ENCODE results near the gene LHCGR.
"Not testable (repeated sequence)": the region's sequence is repeated elsewhere in the genome, so short reads cannot be mapped to it uniquely, and the experiment has no call there.

LHCGR gene

GRCh38 chr2:48759682-48760081, 4.2 kb upstream of the LHCGR start:
- DNase-seq = no peak
- H3K4me3 Mint-ChIP-seq = no peak overlapping the region

GRCh38 chr2:48756289-48756688, 765 bp upstream of the LHCGR start:
- Mint-ChIP-seq H3K36me3 (ENCODE audit: low read depth) (no peaks in the 10 kb centered on the region), H3K27ac (no peak overlapping the region), H3K27me3 (peaks cover 37% of the 10 kb centered on the region), H3K4me3 (no peak overlapping the region), H3K4me1 (ENCODE audit: low read depth) (no peaks in the 10 kb centered on the region), H3K9me3 (no peaks in the 10 kb centered on the region)
- DNase-seq = no peak

More at GRCh38 chr2:48759682-48760081, 4.2 kb upstream of the LHCGR start:
- Mint-ChIP-seq H3K4me1 (ENCODE audit: low read depth) (no peaks in the 10 kb centered on the region), H3K9me3 (no peaks in the 10 kb centered on the region), H3K36me3 (ENCODE audit: low read depth) (no peaks in the 10 kb centered on the region), H3K27ac (no peak overlapping the region), H3K27me3 (peaks cover 22% of the 10 kb centered on the region)

GRCh38 chr2:48754874-48755273, 650 bp downstream of the LHCGR start:
- H3K27ac Mint-ChIP-seq = no peak overlapping the region
- H3K9me3 Mint-ChIP-seq = no peaks in the 10 kb centered on the region
- no peaks in the 10 kb centered on the region for H3K36me3 Mint-ChIP-seq (ENCODE audit: low read depth)
- no peak for DNase-seq
- H3K4me1 Mint-ChIP-seq (ENCODE audit: low read depth) = no peaks in the 10 kb centered on the region
- H3K4me3 Mint-ChIP-seq = no peak overlapping the region
- peaks cover 37% of the 10 kb centered on the region for H3K27me3 Mint-ChIP-seq

- Mint-ChIP-seq H3K9me3 (no peaks in the 10 kb centered on the region), H3K36me3 (ENCODE audit: low read depth) (no peaks in the 10 kb centered on the region), H3K4me1 (ENCODE audit: low read depth) (no peaks in the 10 kb centered on the region), H3K4me3 (no peak overlapping the region), H3K27ac (no peak overlapping the region), H3K27me3 (peaks cover 37% of the 10 kb centered on the region)
- DNase-seq = no peak
These were observed 2.3 kb downstream of the LHCGR start for GRCh38 chr2:48753228-48753627.

GRCh38 chr2:48750128-48750739, 5.3 kb downstream of the LHCGR start:
- Mint-ChIP-seq H3K36me3 (ENCODE audit: low read depth) (no peaks in the 10 kb centered on the region), H3K27me3 (peaks cover 21% of the 10 kb centered on the region), H3K27ac (no peak overlapping the region), H3K4me1 (ENCODE audit: low read depth) (no peaks in the 10 kb centered on the region), H3K9me3 (no peaks in the 10 kb centered on the region), H3K4me3 (no peak overlapping the region)
- DNase-seq = no peak

- Mint-ChIP-seq H3K4me1 (ENCODE audit: low read depth) (no peaks in the 10 kb centered on the region), H3K4me3 (no peak overlapping the region), H3K27ac (no peak overlapping the region), H3K36me3 (ENCODE audit: low read depth) (no peaks in the 10 kb centered on the region), H3K27me3 (peaks cover 14% of the 10 kb centered on the region), H3K9me3 (no peaks in the 10 kb centered on the region)
- no peak for DNase-seq
These were observed 6.0 kb downstream of the LHCGR start for GRCh38 chr2:48749291-48750127.

GRCh38 chr2:48747319-48747718, 8.2 kb downstream of the LHCGR start:
- no peak for DNase-seq
- no peak overlapping the region for H3K4me3 Mint-ChIP-seq
- no peak overlapping the region for H3K27ac Mint-ChIP-seq
- H3K9me3 Mint-ChIP-seq = no peaks in the 10 kb centered on the region
- no peaks in the 10 kb centered on the region for H3K36me3 Mint-ChIP-seq (ENCODE audit: low read depth)
- no peaks in the 10 kb centered on the region for H3K27me3 Mint-ChIP-seq
- no peaks in the 10 kb centered on the region for H3K4me1 Mint-ChIP-seq (ENCODE audit: low read depth)

- H3K4me1 Mint-ChIP-seq (ENCODE audit: low read depth); H3K27ac Mint-ChIP-seq; DNase-seq; H3K9me3 Mint-ChIP-seq; H3K36me3 Mint-ChIP-seq (ENCODE audit: low read depth); H3K4me3 Mint-ChIP-seq; H3K27me3 Mint-ChIP-seq: not testable (repeated sequence)
These were observed 16.3 kb downstream of the LHCGR start for GRCh38 chr2:48739236-48739635.

- no peaks in the 10 kb centered on the region for H3K27me3 Mint-ChIP-seq
- no peak overlapping the region for H3K27ac Mint-ChIP-seq
- H3K9me3 Mint-ChIP-seq = peaks cover 2% of the 10 kb centered on the region
- DNase-seq = no peak
- no peak overlapping the region for H3K4me3 Mint-ChIP-seq
- H3K4me1 Mint-ChIP-seq (ENCODE audit: low read depth) = no peaks in the 10 kb centered on the region
- no peaks in the 10 kb centered on the region for H3K36me3 Mint-ChIP-seq (ENCODE audit: low read depth)
These were observed 16.7 kb downstream of the LHCGR start for GRCh38 chr2:48738806-48739205.

- Mint-ChIP-seq H3K4me1 (ENCODE audit: low read depth) (no peaks in the 10 kb centered on the region), H3K4me3 (no peak overlapping the region), H3K27me3 (peaks cover 5% of the 10 kb centered on the region), H3K36me3 (ENCODE audit: low read depth) (no peaks in the 10 kb centered on the region), H3K9me3 (peaks cover 2% of the 10 kb centered on the region), H3K27ac (no peak overlapping the region)
- DNase-seq = no peak
These were observed 19.3 kb downstream of the LHCGR start for GRCh38 chr2:48736251-48736650.

- DNase-seq = no peak
- Mint-ChIP-seq H3K4me1 (ENCODE audit: low read depth) (no peaks in the 10 kb centered on the region), H3K27me3 (peaks cover 7% of the 10 kb centered on the region), H3K4me3 (no peak overlapping the region), H3K9me3 (peaks cover 2% of the 10 kb centered on the region), H3K36me3 (ENCODE audit: low read depth) (no peaks in the 10 kb centered on the region), H3K27ac (no peak overlapping the region)
These were observed 20.8 kb downstream of the LHCGR start for GRCh38 chr2:48734576-48735303.

- Mint-ChIP-seq H3K36me3 (ENCODE audit: low read depth) (no peaks in the 10 kb centered on the region), H3K4me1 (ENCODE audit: low read depth) (no peaks in the 10 kb centered on the region), H3K27ac (no peak overlapping the region), H3K27me3 (peaks cover 14% of the 10 kb centered on the region), H3K9me3 (no peaks in the 10 kb centered on the region), H3K4me3 (no peak overlapping the region)
- no peak for DNase-seq
These were observed 22.4 kb downstream of the LHCGR start for GRCh38 chr2:48733067-48733503.

- H3K36me3 Mint-ChIP-seq (ENCODE audit: low read depth) = no peaks in the 10 kb centered on the region
- H3K4me1 Mint-ChIP-seq (ENCODE audit: low read depth) = no peaks in the 10 kb centered on the region
- H3K27ac Mint-ChIP-seq = no peak overlapping the region
These were observed 26.7 kb downstream of the LHCGR start for GRCh38 chr2:48728840-48729239.

GRCh38 chr2:48728295-48728694, 27.2 kb downstream of the LHCGR start:
- H3K4me3 Mint-ChIP-seq = no peak overlapping the region
- H3K27me3 Mint-ChIP-seq = peaks cover 13% of the 10 kb centered on the region
- H3K9me3 Mint-ChIP-seq = no peaks in the 10 kb centered on the region
- no peaks in the 10 kb centered on the region for H3K36me3 Mint-ChIP-seq (ENCODE audit: low read depth)
- no peaks in the 10 kb centered on the region for H3K4me1 Mint-ChIP-seq (ENCODE audit: low read depth)
- DNase-seq = no peak
- no peak overlapping the region for H3K27ac Mint-ChIP-seq

More at GRCh38 chr2:48728840-48729239, 26.7 kb downstream of the LHCGR start:
- no peak overlapping the region for H3K4me3 Mint-ChIP-seq
- no peak for DNase-seq
- no peaks in the 10 kb centered on the region for H3K9me3 Mint-ChIP-seq
- H3K27me3 Mint-ChIP-seq = peaks cover 14% of the 10 kb centered on the region

GRCh38 chr2:48727560-48727959, 28.0 kb downstream of the LHCGR start:
- no peak for DNase-seq
- Mint-ChIP-seq H3K9me3 (no peaks in the 10 kb centered on the region), H3K4me3 (no peak overlapping the region), H3K4me1 (ENCODE audit: low read depth) (no peaks in the 10 kb centered on the region), H3K27ac (no peak overlapping the region), H3K27me3 (peaks cover 10% of the 10 kb centered on the region), H3K36me3 (ENCODE audit: low read depth) (no peaks in the 10 kb centered on the region)

Measured in activated T-cell treated with anti-CD3 and anti-CD28 coated beads, Interleukin-2, amount 50 U/mL, for 24 hours (primary cell).